Tibial artery (tissue), 4 donors: ENCODE results near the gene ZBTB7C.

Experiments used
- DNase-seq, 2 donors: peaks; one replicate each; pipeline ENCODE4 v3.0.0-alpha.2; 2019
- H3K27ac ChIP-seq, 2 donors: fragments of 200-600 bp; sonication (generic) in 1 of 2; 1 replicate in 1 of 2; 2 replicates in 1 of 2; pipeline ENCODE4 v1.5.1; 2018 to 2019; ENCODE audit warnings: mild to moderate bottlenecking in 1 of 2
- H3K27me3 ChIP-seq, 2 donors: fragments of 200-600 bp; sonication (generic) in 1 of 2; one replicate each; pipeline versions ENCODE4 v1.5.1 to v1.6.0; 2016 to 2019
- H3K36me3 ChIP-seq, 3 donors: fragments of 200-600 bp; sonication (generic) in 2 of 3; one replicate each; pipeline ENCODE4 v1.5.1; 2016 to 2019; ENCODE audit warnings: mild to moderate bottlenecking in 2 of 3
- H3K4me1 ChIP-seq, 4 donors: fragments of 200-600 bp; sonication (generic) in 2 of 4; 1 replicate in 3 of 4; 2 replicates in 1 of 4; pipeline ENCODE4 v1.5.1; 2016 to 2019
- H3K4me3 ChIP-seq, 2 donors: fragments of 200-600 bp; sonication (generic) in 1 of 2; 1 replicate in 1 of 2; 2 replicates in 1 of 2; pipeline ENCODE4 v1.5.1; 2018 to 2019; ENCODE audit warnings: mild to moderate bottlenecking in 2 of 2
- H3K9me3 ChIP-seq, 3 donors: fragments of 200-600 bp; sonication (generic) in 1 of 3; one replicate each; pipeline ENCODE4 v1.5.1; 2016 to 2019
- intact Hi-C: fragments of 100-400 bp; cut with DNase I; formaldehyde crosslinking; loops from one replicate; pipeline ENCODE4 v1.15.0; 2023; ENCODE audit warnings: low total_unique reads
- TF ChIP-seq, protein P1 (sequence below), 2 experiments: fragments of 200-600 bp in 1 of 2; fragments of 450-650 bp in 1 of 2; IDR thresholded peaks; one replicate each; pipeline ENCODE4 v1.5.1; 2017 to 2019; ENCODE audit warnings: antibody characterized with exemption in 2 of 2, mild to moderate bottlenecking in 1 of 2, moderate library complexity in 1 of 2

Gene ZBTB7C

GRCh38 chr18:48064978-48065600 lies 344.1 kb downstream of the ZBTB7C start:
- H3K4me3 ChIP-seq, result no peak overlapping the region
- H3K9me3 ChIP-seq, result no peaks in the 10 kb centered on the region
- intact Hi-C loops, result no loop called here
- H3K27me3 ChIP-seq, result no peaks in the 10 kb centered on the region
- no peaks in the 10 kb centered on the region for H3K36me3 ChIP-seq
- H3K27ac ChIP-seq, result no peak overlapping the region
- peaks cover 0 to 6% (median 3%) of the 10 kb centered on the region in 4 donors for H3K4me1 ChIP-seq
- TF ChIP-seq, protein P1, sequence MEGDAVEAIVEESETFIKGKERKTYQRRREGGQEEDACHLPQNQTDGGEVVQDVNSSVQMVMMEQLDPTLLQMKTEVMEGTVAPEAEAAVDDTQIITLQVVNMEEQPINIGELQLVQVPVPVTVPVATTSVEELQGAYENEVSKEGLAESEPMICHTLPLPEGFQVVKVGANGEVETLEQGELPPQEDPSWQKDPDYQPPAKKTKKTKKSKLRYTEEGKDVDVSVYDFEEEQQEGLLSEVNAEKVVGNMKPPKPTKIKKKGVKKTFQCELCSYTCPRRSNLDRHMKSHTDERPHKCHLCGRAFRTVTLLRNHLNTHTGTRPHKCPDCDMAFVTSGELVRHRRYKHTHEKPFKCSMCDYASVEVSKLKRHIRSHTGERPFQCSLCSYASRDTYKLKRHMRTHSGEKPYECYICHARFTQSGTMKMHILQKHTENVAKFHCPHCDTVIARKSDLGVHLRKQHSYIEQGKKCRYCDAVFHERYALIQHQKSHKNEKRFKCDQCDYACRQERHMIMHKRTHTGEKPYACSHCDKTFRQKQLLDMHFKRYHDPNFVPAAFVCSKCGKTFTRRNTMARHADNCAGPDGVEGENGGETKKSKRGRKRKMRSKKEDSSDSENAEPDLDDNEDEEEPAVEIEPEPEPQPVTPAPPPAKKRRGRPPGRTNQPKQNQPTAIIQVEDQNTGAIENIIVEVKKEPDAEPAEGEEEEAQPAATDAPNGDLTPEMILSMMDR (IDR thresholded peaks at IDR 0.05), result no peak
- DNase-seq, result peak in 1 of 2 donors; percentile 40

- TF ChIP-seq, protein P1 (IDR thresholded peaks at IDR 0.05), result no peak
- Histone ChIP-seq H3K27ac (no peak overlapping the region), H3K4me1 (peaks cover 0 to 12% (median 5%) of the 10 kb centered on the region in 4 donors), H3K9me3 (no peaks in the 10 kb centered on the region), H3K27me3 (no peaks in the 10 kb centered on the region), H3K4me3 (no peak overlapping the region), H3K36me3 (no peaks in the 10 kb centered on the region)
- intact Hi-C loops, result no loop called here
- DNase-seq, result peak in 1 of 2 donors; percentile 5
These were observed 347.2 kb downstream of the ZBTB7C start for GRCh38 chr18:48061781-48062570.

- Histone ChIP-seq H3K4me3 (no peak overlapping the region), H3K4me1 (peaks cover 0 to 12% (median 5%) of the 10 kb centered on the region in 4 donors), H3K9me3 (no peaks in the 10 kb centered on the region), H3K27ac (no peak overlapping the region), H3K27me3 (no peaks in the 10 kb centered on the region), H3K36me3 (no peaks in the 10 kb centered on the region)
- intact Hi-C loops, result no loop called here
- no peak for DNase-seq
- TF ChIP-seq, protein P1 (IDR thresholded peaks at IDR 0.05), result no peak
These were observed 348.2 kb downstream of the ZBTB7C start for GRCh38 chr18:48060970-48061369.

DNA sequence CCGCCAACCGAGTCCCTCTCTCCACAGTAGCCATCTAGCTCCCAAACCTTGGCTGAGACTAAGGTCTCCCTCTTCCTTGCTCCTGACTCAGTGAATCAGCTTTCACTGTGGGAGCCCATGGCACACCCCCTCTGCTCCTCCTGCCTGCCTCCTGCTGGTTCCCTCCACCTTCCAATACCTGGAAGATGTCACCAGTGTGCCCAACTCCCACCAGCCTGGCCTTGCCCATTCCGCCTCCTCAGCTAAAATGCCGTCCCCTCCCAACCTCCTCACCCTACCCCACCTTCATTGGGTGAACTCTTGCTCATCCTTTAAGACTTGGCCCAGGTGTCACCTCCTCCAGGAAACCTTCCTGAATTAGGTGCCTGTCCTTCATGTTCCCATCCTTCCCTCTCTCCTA lies 348.8 kb downstream of the ZBTB7C start:
- no peak overlapping the region for H3K4me3 ChIP-seq
- H3K4me1 ChIP-seq, result peaks cover 0 to 10% (median 4%) of the 10 kb centered on the region in 4 donors
- no peaks in the 10 kb centered on the region for H3K27me3 ChIP-seq
- H3K27ac ChIP-seq, result no peak overlapping the region
- intact Hi-C loops, result no loop called here
- DNase-seq, result peak in 1 of 2 donors; percentile 41
- TF ChIP-seq, protein P1 (IDR thresholded peaks at IDR 0.05), result no peak
- H3K36me3 ChIP-seq, result no peaks in the 10 kb centered on the region
- no peaks in the 10 kb centered on the region for H3K9me3 ChIP-seq

- no peaks in the 10 kb centered on the region for H3K36me3 ChIP-seq
- no peaks in the 10 kb centered on the region for H3K27me3 ChIP-seq
- TF ChIP-seq, protein P1 (IDR thresholded peaks at IDR 0.05), result no peak
- peaks cover 0 to 10% (median 3%) of the 10 kb centered on the region in 4 donors for H3K4me1 ChIP-seq
- intact Hi-C loops, result no loop called here
- H3K4me3 ChIP-seq, result no peak overlapping the region
- peak in 1 of 2 donors; percentile 39 for DNase-seq
- no peak overlapping the region for H3K27ac ChIP-seq
- H3K9me3 ChIP-seq, result no peaks in the 10 kb centered on the region
These were observed 349.6 kb downstream of the ZBTB7C start for GRCh38 chr18:48059455-48060010.
